ENCODE data around the gene SPATS2L.

SPATS2L gene

GRCh38 chr2:200306196-200306930 is at the start of gene SPATS2L:
TSS of gene SPATS2L (plus strand) at chr2:200306693. CDS start at chr2:200389245, 82,552 bp downstream.
- peak; percentile 41 to 72 for DNase-seq

GRCh38 chr2:200257570-200257969 is 48.9 kb upstream of the SPATS2L start:
- DNase-seq, result no peak

- DNase-seq, result no peak
Observed at GRCh38 chr2:200258081-200258480, 48.4 kb upstream of the SPATS2L start.

GRCh38 chr2:200258881-200259576 is 47.5 kb upstream of the SPATS2L start:
- DNase-seq, result no peak

GRCh38 chr2:200259577-200259957 is 46.9 kb upstream of the SPATS2L start:
- DNase-seq, result no peak

GRCh38 chr2:200262047-200262446 is 44.4 kb upstream of the SPATS2L start:
- no peak for DNase-seq

GRCh38 chr2:200263279-200263678 is 43.2 kb upstream of the SPATS2L start:
- no peak for DNase-seq

- no peak for DNase-seq
Observed at GRCh38 chr2:200264631-200265030, 41.9 kb upstream of the SPATS2L start.

- DNase-seq, result no peak
Observed at GRCh38 chr2:200266406-200266805, 40.1 kb upstream of the SPATS2L start.

GRCh38 chr2:200267350-200267749 is 39.1 kb upstream of the SPATS2L start:
- no peak for DNase-seq

GRCh38 chr2:200270732-200271131 is 35.8 kb upstream of the SPATS2L start:
- no peak for DNase-seq

GRCh38 chr2:200272320-200272719 is 34.2 kb upstream of the SPATS2L start:
- DNase-seq, result no peak

- DNase-seq, result no peak
Observed at GRCh38 chr2:200274116-200275075, 32.1 kb upstream of the SPATS2L start.

- no peak for DNase-seq
Observed at GRCh38 chr2:200275295-200276013, 31.0 kb upstream of the SPATS2L start.

- no peak for DNase-seq
Observed at GRCh38 chr2:200276472-200276871, 30.0 kb upstream of the SPATS2L start.

- no peak for DNase-seq
Observed at GRCh38 chr2:200278694-200279316, 27.7 kb upstream of the SPATS2L start.

- DNase-seq, result no peak
Observed at GRCh38 chr2:200279857-200280256, 26.6 kb upstream of the SPATS2L start.

GRCh38 chr2:200286578-200286977 is 19.9 kb upstream of the SPATS2L start:
- DNase-seq, result no peak

GRCh38 chr2:200288670-200289429 is 17.6 kb upstream of the SPATS2L start:
- no peak for DNase-seq

GRCh38 chr2:200296118-200296517 is 10.4 kb upstream of the SPATS2L start:
- DNase-seq, result no peak

- DNase-seq, result no peak
Observed at GRCh38 chr2:200297100-200297499, 9.4 kb upstream of the SPATS2L start.

All from SW 1271 (cell line).